GM21447 (cell line): ENCODE data around the gene CEACAM7.
"Not testable (repeated sequence)": the region's sequence is repeated elsewhere in the genome, so short reads cannot be mapped to it uniquely, and the experiment has no call there.

Experiments used
- ATAC-seq: cut with Tn5 transposase; IDR thresholded peaks from one replicate; pipeline ENCODE4 v1.9.1; 2021; ENCODE audit not compliant: unreplicated experiment

CEACAM7 gene

DNA sequence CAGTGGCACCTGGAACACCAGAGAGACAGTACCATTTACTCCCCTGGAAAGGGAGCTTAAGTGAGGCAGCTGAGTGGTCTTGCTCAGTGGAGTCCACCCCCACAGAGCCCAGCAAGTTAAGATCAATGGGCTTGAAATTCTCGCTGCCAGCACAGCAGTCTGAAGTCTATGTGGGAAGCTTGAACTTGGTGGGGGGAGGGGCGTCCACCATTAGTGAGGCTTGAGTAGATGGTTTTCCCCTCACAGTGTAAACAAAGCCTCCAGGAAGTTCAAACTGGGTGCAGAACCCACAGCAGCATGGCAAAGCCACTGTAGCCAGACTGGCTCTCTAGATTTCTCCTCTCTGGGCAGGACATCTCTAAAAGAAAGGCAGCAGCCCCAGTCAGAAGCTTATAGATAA lies 30.9 kb downstream of the CEACAM7 start:
- no peak for ATAC-seq

DNA sequence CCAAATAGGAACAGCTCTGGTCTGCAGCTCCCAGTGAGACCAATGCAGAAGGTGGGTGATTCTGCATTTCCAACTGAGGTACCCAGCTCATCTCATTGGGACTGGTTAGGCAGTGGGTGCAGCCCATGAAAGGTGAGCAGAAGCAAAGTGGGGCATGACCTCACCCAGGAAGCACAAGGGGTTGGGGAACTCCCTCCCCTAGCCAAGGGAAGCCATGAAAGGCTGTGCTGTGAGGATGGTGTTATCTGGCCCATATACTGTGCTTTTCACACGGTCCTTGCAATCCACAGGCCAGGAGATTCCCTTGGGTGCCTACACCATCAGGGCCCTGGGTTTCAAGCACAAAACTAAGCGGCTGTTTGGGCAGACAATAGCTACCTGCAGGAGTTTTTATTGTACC lies 31.3 kb downstream of the CEACAM7 start:
- ATAC-seq, result not testable (repeated sequence)

DNA sequence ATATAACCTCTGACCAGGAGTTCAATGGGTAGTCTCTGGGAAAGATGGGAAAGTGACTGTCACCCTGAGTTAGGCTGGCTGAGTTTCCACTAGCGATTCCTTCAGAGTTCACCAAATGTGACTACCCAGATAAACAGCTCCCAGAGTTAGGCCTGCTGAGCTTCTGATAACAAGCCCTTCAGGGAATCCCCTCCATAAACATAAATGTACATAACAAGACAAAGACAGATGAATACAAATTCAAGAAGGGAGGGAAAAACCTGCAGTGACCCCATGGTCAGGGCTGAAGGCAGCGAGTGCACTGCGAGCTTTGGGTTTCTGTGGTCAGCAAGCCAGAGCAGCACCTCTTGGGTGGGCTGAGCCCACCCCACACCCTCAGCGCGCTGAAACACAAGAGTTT lies 35.8 kb downstream of the CEACAM7 start:
- ATAC-seq, result no peak

DNA sequence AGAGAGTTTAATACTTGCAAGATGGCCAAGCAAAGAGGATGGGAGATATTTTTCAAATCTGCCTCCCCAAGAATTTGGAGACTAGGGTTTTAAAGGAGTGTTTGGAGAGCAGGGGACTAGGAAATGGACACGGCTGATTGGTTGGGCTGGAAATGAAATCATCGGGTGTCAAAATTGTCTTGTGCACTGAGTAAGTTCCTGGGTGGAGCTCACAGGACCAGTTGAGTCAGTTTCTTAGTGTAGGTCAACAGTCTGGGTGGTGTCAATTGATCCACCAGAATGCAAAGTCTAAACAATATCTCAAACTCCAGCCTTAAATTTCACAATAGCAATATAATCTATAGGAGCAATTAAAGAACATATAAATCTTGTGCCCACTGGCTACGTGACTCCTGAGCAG lies 38.2 kb downstream of the CEACAM7 start:
- no peak for ATAC-seq

DNA sequence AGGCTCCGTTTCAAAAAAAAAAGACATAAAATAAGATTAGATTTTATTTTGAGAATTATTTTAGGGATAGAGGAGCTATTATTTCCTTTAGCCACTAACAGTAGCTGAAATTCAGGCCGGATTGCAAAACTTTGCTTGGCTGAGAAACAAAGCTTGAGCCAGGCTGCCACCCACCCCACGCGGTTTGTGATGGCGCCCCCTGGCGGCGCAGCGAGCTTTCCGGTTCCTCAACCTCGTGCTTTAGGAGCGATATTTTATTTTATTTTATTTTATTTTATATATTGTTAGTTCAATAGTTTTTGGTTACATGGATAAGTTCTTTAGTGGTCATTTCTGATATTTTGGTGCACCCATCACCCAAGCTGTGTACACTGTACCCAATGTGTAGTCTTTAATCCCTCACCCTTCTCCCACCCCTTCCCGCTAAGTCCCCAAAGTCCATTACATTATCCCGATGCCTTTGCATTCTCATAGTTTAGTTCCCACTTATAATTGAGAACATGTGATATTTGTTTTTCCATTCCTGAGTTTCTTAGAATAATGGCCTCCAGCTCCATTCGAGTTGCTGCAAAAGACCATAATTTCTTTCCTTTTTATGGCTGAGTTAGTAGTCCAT lies 41.4 kb downstream of the CEACAM7 start:
- ATAC-seq, result no peak

- ATAC-seq, result no peak
Observed at GRCh38 chr19:41641879-41642485, 46.1 kb downstream of the CEACAM7 start.

DNA sequence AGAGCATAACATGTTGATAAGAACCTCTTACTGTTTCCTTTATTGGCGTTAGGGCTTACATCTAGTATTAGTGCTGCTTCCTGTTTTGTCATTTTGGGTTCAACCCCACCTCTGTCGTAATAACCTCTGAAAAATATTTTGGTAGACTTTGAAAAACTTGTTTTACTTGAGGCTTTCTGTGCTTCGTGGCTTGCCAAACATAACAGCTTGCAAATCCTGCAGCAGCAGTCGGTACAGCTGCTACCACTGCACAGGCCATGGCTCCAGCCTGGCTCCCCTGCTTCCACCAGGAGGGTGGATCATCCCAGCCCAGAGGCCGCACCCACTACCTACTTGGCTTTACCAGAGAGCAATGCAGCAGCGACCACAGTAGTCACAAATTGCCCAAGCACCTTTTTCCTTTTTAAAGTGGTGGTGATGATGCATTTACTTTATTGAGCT lies 49.4 kb downstream of the CEACAM7 start:
- no peak for ATAC-seq

DNA sequence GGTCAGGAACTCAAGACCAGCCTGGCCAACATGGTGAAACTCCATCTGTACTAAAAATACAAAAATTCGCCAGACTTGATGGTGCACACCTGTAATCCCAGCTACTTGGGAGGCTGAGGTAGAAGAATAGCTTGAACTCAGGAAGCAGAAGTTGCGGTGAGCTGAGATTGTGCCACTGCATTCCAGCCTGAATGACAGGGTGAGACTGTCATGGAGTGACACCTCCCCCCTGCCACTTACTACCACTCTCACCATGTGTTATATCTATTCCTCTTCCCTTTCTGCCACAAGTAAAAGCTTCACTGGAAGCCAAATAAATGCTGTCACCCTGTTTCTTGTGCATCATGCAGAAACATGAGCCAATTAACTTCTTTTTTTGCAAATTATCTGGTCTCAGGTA lies 50.6 kb downstream of the CEACAM7 start:
- no peak for ATAC-seq

DNA sequence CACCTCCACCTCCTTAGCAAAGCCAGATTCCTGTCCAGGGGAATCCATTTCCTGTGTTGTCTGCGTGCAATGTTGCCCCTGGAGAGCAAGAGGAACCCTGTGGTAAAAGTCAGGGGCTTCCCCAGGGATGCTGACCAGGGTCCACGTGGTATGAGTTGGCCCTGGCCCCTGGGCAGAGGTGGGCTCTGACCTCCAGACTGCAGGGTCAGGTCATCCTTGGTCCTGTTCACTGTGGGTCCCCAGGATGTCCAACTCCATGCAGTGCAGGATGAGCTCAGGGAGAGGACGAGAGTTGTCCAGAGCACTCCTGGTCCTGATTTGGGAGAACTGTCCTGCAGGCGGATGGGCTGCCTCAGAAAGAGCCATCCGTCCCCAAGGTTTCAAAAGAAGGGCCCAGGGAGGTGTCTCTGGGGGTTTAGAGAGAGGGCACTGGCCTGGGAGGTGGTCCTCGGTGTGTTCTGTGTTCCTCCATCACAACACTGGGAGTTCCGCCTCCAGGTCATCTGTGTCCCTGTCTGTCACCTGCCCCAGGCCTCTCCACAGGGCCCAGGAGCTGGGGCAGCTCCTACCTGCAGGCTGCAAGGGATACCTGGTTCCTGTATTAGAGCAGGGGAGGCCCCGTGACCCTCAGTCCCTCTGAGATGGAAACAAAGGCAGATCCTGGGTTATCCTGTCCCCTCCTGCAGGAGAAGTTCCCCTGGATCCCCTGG lies 59.9 kb downstream of the CEACAM7 start:
- no peak for ATAC-seq

DNA sequence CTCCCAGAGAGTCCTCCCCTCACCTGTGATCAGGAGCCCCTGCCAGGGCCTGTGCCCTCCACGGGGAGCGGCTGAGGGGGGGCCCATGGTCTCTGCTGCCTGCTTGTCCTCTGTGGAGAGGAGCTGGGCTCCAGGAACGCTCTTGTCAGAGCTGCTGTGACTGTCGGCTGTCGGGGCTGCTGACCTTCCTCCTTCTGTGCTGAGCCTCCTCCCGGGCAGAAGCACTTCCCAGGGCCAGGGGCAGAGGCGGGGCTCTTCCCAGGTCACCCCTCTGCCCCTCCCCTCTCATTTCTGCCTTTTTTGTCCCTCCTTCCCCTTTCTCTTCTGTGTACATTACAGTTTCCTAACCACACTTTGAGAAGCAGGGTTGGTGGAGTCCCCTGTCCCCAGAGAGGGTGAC lies 61.2 kb downstream of the CEACAM7 start, which contains the start of gene CEACAM4:
TSS of gene CEACAM4 (minus strand) at position 198 of the 400 bp plus-strand sequence. CDS start at position 87, 111 bp downstream.
- no peak for ATAC-seq

- ATAC-seq, result no peak
Observed at GRCh38 chr19:41626278-41626677, 61.8 kb downstream of the CEACAM7 start.

DNA sequence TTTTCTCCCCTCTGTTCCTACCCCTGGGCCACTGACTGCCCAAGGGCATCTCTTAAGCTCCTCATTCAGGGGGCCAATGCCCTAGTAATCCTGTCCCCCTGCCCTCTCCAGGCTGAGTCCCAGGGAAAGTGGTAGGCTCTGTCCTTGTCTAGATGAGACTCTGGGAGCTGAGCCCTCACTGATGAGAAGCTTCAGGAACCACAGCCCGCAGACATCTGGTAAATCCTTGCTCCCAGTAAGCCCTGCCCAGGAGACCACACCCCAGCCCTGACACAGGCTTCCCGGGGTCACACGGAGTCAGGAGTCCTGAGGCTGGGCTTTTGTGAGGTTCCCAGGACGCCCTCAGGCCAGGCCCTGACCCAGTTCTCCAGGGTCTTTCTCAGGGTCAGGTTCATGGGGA lies 63.1 kb downstream of the CEACAM7 start:
- no peak for ATAC-seq

DNA sequence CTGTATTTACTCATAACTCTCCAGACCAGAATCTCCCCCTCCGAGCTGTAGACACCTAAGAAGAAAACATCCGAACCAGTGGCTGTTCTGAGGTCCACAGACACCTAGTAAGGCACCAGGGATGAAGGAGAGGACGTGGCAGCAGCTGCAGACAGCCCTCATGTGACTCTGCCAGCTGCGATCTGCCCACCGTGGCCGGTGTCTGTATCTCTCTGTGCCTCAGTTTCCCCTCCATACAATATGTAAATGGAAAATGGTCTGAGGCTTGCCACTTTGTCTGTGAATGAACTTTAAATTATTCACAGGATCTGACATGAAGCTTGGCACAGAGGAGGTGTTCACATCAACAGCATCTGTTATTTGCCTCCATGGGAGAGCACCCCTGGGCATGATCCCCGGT lies 63.6 kb downstream of the CEACAM7 start:
- ATAC-seq, result no peak

GRCh38 chr19:41623360-41623759 lies 64.7 kb downstream of the CEACAM7 start:
- no peak for ATAC-seq
